Gastrocnemius medialis (tissue), 4 donors: ENCODE measurements around the gene GOLGA6A.

Experiments used
- CTCF ChIP-seq, 5 experiments: fragments of 450-650 bp in 3 of 5; fragments of 200-600 bp in 2 of 5; sonication (generic) in 2 of 5; IDR thresholded peaks in 4 of 5; conservative IDR thresholded peaks in 1 of 5; 1 replicate in 4 of 5; 2 replicates in 1 of 5; pipeline ENCODE4 v1.5.1; 2016 to 2019; ENCODE audit warnings: antibody characterized with exemption in 5 of 5, mild to moderate bottlenecking in 3 of 5, moderate library complexity in 3 of 5
- POLR2A ChIP-seq, 2 donors: fragments of 450-650 bp; IDR thresholded peaks; one replicate each; pipeline ENCODE4 v1.6.1; 2017; ENCODE audit warnings: antibody characterized with exemption in 2 of 2, mild to moderate bottlenecking in 2 of 2, moderate library complexity in 2 of 2

DNA sequence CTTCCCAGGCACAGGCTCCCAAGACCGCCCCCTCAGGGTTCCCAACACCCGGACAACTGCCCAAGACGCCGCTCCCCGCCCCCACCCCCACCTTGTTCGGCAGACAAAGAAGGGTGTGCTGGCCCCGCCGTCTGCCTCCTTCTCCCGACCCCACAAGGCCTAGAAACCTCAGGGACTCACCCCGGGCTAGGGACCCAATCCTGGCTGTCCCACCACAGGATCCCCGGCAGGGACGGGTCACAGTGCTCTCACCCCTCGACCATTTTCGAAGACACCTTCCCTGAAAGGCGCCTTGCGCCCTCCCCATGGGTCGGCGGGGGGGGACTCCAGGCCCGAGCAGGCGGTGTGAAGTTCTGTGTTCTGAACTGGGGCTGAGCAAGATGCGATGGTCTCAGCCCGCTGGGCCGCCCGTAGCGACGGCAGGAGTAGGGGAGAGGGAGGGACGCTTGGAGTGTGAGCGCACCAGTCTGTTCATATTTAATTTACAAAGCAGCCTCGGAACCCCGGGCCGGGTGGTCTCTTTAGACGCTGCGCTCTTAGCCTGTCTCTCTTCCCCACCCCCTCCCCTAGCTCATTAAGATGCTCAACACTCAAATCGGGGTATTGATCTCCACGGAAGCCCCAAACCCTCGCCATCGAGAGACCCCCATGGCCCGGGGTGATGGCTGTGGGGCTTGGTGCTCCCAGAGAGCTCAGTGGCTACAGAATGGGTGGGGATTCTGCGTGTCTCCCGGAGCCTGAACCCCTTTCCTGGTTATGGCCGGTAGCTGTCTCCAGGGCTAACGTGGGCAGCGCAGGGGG lies 46.6 kb upstream of the GOLGA6A start:
- TF ChIP-seq CTCF (IDR thresholded peaks at IDR 0.05 in 4 of 5, conservative IDR thresholded peaks at IDR 0.05 in 1 of 5) (no peak), POLR2A (IDR thresholded peaks at IDR 0.05) (no peak)
